AG09309 (cell line): ENCODE measurements around the gene LMX1A.

Experiments used
- DNase-seq: peaks from one replicate; pipeline ENCODE4 v3.0.0-alpha.2; 2010; ENCODE audit warnings: low read depth
- H3K4me3 ChIP-seq: 2 replicates; pipeline ENCODE4 v1.5.1; 2011; ENCODE audit warnings: mild to moderate bottlenecking, low read depth, low read length, moderate library complexity; ENCODE audit not compliant: control insufficient read depth
- CTCF ChIP-seq: IDR thresholded peaks from 2 replicates; pipeline ENCODE4 v1.5.1; 2011; ENCODE audit warnings: mild to moderate bottlenecking, low read depth, low read length, inconsistent platforms; ENCODE audit not compliant: insufficient read depth, control insufficient read depth; ENCODE audit errors: missing control alignments

The LMX1A gene

DNA sequence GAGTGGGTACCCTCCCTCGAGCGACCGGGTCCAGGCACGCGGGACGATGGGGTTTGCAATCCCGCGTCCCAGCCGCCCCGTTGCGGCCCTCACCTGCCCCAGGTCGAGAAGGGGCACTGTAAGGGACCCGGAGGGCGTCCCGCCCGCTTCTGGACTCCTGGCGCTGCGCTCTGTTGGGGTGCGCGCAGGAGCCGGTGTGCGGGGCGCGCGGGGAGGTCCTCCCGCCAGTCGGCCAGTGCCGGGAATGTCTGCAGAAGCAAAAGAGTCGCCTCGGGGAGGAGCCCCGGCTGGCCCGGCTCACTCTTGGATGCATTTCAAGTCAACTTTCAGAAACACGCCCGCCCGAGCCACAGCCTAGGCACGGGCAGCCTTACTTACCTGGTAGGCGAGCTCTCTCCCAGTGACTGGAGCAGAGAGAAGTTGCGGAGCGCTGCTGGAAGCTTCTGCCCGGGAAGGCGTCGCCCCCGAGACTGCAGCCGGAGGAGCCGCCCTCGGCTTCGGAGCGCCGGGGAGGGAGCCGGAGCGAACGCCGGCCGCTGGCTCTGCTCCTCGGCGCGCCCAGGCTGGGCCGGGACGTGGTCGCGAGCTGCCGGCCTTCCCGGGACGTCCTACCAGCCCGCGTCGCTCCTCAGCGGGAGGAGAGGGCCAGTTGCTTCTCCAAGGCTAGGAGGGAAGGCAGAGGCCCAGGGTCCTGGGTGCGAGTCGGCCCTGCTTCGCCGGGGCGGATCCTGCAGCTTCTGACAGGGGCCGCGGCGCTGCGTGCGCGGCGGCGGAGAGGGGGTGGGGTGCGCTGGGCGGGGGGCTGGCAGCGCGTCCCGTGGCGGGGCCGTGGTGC is at the start of gene LMX1A:
Gene LMX1A (minus strand): TSS at position 739 of the 835 bp plus-strand sequence. CDS start 1,156 bp downstream, outside the sequence.
- no peak for TF ChIP-seq CTCF
- no peak within 1 kb of the TSS for H3K4me3 ChIP-seq
- DNase-seq = no peak

DNA sequence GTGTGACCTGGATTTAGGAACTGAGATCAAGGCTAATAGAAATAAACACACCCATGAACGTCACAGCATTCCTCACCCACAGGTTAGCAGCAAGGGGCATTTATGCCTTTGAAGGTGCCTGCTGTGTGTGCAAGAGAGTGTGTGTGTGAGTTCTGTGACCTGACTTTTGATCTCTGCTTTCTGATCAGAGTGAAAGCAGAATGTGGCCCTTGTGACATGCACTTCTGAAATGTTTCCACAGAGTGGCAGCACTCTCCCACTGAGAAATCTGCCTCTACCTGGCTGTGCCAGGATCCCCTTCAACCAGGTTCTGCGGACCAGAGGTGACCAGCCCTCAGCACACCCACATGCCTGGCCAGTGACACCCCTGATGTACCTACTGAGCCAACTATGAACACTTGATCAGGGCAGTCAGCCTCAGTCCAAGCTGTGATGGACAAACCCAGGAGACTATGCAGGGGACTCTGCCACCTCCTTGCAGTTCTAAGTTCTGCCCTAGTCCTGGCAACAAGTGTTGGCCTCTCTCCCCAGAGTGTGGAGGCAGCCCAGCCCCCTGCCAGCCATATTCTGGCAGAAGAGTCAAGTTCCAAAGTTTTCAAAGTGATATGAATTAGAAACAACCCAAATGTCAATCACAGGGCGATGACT is 47.4 kb upstream of the LMX1A start:
- DNase-seq = no peak
- no peak overlapping the region for H3K4me3 ChIP-seq
- peak; percentile 52 for TF ChIP-seq CTCF

DNA sequence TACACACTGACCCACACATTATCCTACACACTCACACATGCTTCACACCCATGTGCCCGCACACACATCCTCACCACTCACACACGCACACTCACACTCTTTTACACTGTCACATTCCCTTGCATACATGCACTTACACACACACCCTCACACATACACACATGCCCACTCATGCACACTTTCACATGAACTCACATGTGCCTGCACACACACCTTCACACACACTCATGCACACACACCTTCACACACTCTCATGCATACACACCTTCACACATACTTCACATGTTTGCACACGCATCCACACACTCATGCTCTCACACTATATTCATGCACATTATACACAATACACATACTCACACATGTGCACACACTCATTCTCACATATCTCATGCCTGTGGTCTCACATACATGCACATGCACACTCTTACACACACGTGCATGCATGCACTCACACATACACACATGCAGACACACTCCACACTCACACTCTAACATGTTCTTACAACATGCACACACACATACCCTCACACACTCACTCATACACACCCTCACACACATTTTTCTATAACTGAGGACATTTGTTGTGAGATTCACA is 46.1 kb upstream of the LMX1A start:
- H3K4me3 ChIP-seq = no peak overlapping the region
- no peak for TF ChIP-seq CTCF
- no peak for DNase-seq

DNA sequence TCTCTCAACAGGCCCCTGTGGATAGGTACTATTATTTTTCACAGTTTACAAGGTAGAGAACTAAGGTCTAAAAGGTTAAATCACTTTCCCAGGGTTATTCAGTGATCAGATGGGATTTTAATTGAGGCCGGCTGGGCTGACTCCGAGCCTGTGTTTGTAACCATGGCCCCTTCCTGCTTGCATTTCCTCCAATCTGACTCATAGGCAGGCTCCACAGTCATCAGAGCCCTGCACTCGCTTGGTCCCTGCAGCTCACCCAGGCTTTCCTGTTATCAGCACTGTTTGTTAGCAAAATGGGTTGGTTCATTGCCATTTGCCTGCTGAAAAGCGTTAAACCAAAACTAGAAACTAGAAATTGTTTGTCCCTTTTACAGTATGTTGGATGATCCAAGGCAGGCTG is 41.4 kb upstream of the LMX1A start:
- TF ChIP-seq CTCF = no peak
- no peak overlapping the region for H3K4me3 ChIP-seq
- peak; percentile 37 for DNase-seq

GRCh38 chr1:165395901-165396300 is 39.4 kb upstream of the LMX1A start:
- DNase-seq = no peak
- H3K4me3 ChIP-seq = no peak overlapping the region
- no peak for TF ChIP-seq CTCF

DNA sequence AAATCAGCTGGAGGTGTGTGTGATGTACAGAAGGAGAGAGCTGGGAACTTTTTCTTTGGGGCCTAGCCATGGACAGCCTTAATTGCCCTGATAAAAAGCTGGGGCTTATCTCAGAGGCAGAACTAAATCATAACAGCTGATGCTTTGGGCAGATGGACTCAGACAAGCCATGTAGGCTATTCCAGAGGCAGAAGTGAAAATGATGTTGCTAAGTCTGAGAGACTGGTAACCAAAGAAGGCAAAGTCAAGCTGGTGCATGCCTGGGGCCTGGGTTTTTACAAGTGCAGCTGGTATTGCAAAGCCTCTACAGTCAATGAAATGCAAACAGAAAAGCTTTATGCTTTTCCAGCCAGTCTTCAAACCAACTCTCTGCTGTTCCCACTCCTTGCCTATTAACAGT is 39.0 kb upstream of the LMX1A start:
- no peak overlapping the region for H3K4me3 ChIP-seq
- no peak for DNase-seq
- no peak for TF ChIP-seq CTCF
